ENCODE results near the gene GPRC5B.

GPRC5B gene

GRCh38 chr16:19868421-19868820, 16.2 kb downstream of the GPRC5B start:
- FAIRE-seq = no peak

DNA sequence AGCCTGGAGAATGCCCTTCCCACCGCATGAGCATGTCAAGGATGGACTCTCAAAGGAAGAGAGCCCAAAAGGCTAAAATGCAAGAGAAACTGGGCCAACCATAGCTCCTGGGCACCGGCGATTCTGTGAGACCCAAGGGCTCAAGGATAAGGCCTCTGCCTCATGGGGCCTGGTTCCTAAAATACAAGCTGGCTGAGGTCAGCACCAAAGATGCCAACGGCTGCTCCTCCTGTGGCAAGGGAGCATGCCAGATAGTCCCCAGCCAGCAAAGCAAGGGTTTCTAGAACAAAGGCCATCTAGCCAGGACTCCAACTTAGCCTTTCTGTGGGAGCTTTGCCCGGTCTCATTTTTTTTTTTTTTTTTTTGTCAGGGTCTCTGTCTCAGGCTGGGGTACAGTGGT, 20.1 kb downstream of the GPRC5B start:
- no peak for FAIRE-seq

- no peak for FAIRE-seq
These were observed 20.7 kb downstream of the GPRC5B start for GRCh38 chr16:19863990-19864389.

- no peak for FAIRE-seq
These were observed 22.8 kb downstream of the GPRC5B start for GRCh38 chr16:19861811-19862327.

GRCh38 chr16:19861133-19861532, 23.5 kb downstream of the GPRC5B start:
- no peak for FAIRE-seq

GRCh38 chr16:19860166-19861041, 24.2 kb downstream of the GPRC5B start:
- no peak for FAIRE-seq

- FAIRE-seq = no peak
These were observed 25.0 kb downstream of the GPRC5B start for GRCh38 chr16:19859603-19860002.

GRCh38 chr16:19859166-19859565, 25.5 kb downstream of the GPRC5B start:
- FAIRE-seq = no peak

DNA sequence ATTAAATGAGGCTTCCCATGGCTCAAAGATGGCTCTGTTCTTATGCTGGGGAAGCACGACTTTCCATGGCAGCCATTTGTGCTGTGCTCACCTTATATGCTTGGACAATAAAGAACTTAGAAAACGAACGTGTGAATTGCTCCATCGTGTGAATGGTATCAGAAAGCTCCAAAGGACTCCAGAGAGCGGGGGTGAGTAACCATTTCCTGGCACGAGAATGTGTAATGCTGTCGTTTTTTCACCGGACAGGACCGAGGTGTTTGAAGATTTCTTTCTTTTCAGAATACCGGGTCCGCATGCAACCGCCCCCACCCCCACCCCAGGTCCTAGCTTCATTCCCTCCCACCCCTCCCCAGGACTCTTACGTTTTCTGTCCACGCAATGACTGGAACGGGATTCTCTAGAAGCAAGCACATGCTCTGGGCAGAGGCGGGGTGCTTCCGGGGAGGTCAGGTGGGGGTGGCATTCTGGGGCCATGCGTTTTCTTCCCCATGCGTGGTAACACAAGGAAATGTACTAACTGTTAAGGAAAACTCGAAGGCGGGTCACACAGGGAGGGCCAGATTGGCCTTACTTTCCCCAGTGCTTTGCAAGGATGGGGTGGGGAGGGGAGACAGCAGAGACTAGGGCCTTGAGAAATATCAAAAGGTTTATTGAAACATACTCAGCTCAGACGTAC, 26.2 kb downstream of the GPRC5B start:
- FAIRE-seq = no peak

DNA sequence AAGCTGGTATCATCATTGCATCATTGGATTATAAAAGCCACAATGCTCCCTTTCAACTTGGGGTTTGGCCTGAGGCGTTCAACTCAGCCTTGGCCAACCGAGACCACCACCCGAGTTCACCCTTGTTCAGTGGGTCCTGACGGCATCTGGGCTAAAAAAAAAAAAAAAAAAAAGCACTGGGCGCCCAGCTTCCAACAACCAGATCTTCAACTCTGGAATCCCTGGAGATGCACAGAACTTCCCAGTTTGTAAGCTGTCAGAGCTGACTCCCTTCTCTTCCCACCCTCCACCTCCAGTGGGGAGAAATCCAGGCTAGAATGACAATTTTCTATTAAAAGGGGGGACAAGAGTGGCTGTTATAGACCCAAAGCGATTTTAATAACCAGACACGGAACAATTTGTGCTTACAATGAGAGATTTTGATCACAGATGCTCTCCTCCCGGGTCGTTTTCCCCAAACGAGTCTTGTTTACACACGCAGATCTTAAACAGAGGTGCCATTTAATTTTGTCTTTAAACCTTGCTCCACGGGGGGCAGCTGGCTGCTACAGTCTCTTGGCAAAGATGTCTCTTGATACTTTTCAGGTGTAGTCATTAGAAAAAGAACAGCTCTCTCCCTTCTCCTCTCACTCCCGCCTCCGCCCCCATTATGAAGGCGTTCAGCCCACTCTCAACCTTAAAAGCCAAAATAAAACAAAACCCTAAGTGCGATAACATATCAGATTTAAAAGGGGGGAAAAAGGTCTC, 26.9 kb downstream of the GPRC5B start:
- FAIRE-seq = no peak

DNA sequence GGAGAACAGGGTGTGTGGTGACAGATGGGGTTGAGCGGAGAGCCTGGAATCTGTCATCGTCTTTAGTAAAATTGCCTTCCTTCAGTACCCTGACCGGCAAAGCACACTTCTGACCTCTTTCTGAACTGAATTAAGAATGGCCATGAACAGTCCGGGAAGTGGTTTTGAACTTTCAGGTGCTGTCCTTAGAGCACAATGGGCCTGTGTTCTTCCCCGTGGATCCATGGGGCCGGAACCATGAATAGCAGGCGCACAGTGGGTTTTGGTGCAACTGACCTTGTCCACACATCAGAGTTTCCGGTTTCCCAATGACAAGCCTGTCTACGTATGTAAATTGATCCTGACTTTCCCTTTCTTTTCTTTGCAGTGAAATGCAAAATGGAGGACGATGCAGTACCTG, 28.5 kb downstream of the GPRC5B start:
- FAIRE-seq = no peak

- no peak for FAIRE-seq
These were observed 30.1 kb downstream of the GPRC5B start for GRCh38 chr16:19854543-19854876.

DNA sequence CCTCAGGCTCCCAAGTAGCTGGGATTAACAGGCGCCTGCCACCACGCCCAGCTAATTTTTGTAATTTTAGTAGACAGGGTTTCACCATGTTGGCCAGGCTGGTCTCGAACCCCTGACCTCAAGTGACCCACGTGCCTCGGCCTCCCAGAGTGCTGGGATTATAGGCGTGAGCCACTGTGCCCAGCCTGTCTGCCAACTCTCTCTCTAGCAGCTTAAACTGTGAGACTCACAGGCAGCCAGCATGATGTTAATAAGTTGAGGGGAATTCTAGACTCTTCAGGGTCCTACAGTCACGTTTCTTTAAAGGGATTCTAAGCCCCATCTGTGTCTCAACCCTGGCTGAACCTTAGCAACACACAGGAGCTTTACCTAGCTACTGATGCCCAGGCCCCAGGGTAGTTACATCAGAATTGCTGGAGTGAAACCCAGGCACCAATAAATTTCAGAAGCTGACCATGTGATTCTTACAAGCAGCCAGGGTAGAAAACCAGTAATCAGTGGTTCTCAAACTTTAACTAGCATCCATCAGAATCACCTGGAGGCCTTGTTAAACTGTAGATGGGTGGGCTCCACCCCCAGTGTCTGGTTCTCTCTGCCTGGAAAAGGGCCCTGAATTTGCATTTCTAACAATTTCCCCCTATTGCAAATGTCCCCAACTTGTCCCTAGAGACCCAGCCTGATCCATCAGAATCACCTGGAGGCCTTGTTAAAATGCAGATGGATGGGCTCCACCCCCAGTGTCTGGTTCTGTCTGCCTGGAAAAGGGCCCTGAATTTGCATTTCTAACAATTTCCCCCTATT, 30.7 kb downstream of the GPRC5B start:
- no peak for FAIRE-seq

DNA sequence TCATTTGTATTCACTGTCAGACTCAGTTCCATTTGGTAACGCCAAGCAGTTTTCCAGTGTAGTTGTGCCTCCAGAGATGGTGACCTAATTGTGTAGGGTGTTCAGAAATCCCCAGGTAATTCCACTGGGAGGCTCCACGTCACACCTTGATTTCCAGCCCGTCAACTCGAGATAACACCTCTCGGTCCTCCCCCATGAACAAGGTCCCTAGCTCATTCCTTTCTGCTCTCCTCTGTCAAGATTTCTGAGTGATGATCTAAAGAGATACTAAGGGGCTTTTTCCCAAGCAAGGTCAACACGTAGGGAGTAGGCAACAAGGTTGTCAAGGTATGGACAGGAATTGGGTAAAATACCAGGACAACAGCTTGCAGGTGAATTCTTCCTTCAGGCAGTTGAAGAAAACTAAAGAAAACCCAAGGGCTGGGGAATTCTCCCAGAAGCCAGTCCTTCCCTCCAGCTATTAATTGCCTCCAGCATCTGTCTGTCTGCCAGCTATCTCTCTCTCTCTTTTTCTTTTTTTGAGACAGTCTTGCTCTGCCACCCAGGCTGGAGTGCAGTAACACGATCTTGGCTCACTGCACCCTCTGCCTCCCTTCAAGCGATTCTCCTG, 31.4 kb downstream of the GPRC5B start:
- FAIRE-seq = no peak

- no peak for FAIRE-seq
These were observed 33.2 kb downstream of the GPRC5B start for GRCh38 chr16:19851476-19851875.

- FAIRE-seq = no peak
These were observed 34.4 kb downstream of the GPRC5B start for GRCh38 chr16:19850131-19850817.

- FAIRE-seq = no peak
These were observed 35.9 kb downstream of the GPRC5B start for GRCh38 chr16:19848756-19849155.

DNA sequence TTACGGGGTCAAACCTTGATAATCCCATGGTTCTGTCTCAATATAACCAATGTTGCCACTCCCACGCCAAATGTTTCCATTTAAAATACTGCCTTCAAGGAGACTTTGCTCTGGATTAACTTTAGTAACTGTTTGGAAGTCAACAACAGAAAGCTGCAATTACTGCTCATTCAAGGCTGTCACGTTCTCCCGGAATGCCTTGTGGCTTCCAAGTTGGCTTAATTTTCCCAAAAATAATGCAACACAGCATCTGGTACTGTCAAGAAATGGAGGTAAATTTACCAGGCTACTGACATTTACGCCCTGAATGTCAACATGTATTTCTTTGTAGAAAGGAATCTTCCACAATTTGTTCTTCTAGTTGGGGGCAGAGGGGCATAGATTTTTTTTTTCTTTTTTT, 38.2 kb downstream of the GPRC5B start:
- no peak for FAIRE-seq

GRCh38 chr16:19844945-19845641, 39.6 kb downstream of the GPRC5B start:
- no peak for FAIRE-seq

DNA sequence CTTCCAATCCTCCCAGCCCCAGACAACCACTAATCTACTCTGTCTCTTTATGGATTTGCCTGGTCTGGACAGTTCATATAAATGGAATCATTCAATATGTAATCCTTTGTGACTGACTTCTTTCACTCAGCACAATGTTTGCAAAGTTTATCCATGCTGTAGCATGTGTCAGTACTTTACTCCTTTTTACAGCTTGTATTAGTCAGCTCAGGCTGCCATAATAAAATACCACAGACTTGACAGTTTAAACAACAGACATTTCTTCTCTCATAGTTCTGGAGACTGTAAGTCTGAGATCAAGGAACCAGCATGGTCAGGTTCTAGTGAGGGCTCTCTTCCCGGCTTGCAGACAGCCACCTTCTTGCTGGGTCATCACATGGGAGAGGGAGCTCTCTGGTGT, 41.3 kb downstream of the GPRC5B start:
- no peak for FAIRE-seq

Measured in colon (tissue), 2 donors.